PC-3 (cell line): Measurements from ENCODE around the gene CHMP1B.

Experiments used
- CTCF ChIP-seq: fragments of 300-600 bp; sonication (generic); conservative IDR thresholded peaks from 2 replicates; pipeline ENCODE4 v1.5.1; 2017; ENCODE audit warnings: antibody characterized with exemption, low read depth, mild to moderate bottlenecking, low read length
- EZH2 ChIP-seq: fragments of 300-600 bp; sonication (generic); IDR thresholded peaks from one replicate; pipeline ENCODE4 v1.6.1; 2017; ENCODE audit warnings: antibody characterized with exemption, mild to moderate bottlenecking, low read length; ENCODE audit not compliant: unreplicated experiment
- EZH2phosphoT487 ChIP-seq: fragments of 300-600 bp; sonication (generic); IDR thresholded peaks from 2 replicates; pipeline ENCODE4 v1.6.1; 2018; ENCODE audit warnings: mild to moderate bottlenecking, antibody characterized with exemption, low read length, borderline replicate concordance

DNA sequence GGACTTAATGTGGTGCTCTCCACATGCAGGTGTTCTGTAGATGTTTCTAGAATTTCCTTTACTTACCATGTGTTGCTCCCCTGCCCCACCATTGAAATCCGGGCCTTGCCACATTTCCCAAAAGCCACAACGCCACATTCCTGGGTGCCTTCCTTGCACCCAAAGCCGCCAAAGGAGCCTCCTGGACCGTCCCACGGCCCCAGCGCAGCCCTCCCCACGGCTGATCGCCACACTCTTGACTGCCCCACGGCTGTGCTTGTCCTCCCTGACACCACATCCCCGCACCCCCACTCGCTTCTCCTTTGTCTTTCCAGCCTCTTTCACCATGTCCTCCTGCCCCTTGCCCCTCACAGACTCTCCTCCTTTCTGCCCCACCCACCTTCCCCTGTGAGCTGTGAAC lies 40.2 kb upstream of the CHMP1B start:
- TF ChIP-seq CTCF (no peak), EZH2 (no peak), EZH2phosphoT487 (no peak)
